Psoas muscle (tissue), 8 donors: Measurements from ENCODE around the gene HOXB4. TPM values are rescaled to one million over a fixed set of nuclear protein-coding genes. Genes with fewer than 3 reads are reported as not detected.
A peak's percentile ranks its signal among the peaks of the same experiment; 100 is the strongest.

Source experiments
- ATAC-seq, 4 donors: fragments of 200-7000 bp; cut with Tn5 transposase; one replicate each; pipeline ENCODE4 v1.9.1; 2020; ENCODE audit warnings: moderate library complexity in 3 of 4, mild to moderate bottlenecking in 2 of 4
- DNase-seq, 2 donors: peaks; one replicate each; pipeline ENCODE4 v3.0.0-alpha.2; 2020
- H3K27ac ChIP-seq: fragments of 200-600 bp; one replicate; pipeline ENCODE4 v1.8.0; 2022
- H3K27me3 ChIP-seq, 3 donors: fragments of 200-600 bp in 1 of 3; one replicate each; pipeline versions ENCODE4 v1.6.1 to v1.8.0; 2013 to 2022; ENCODE audit warnings: low read length in 2 of 3, mild to moderate bottlenecking in 2 of 3, moderate library complexity in 1 of 3; ENCODE audit not compliant: insufficient read depth in 3 of 3
- H3K36me3 ChIP-seq, 2 donors: fragments of 200-600 bp in 1 of 2; one replicate each; pipeline versions ENCODE4 v1.6.1 to v1.8.0; 2013 to 2022; ENCODE audit warnings: low read depth in 1 of 2, mild to moderate bottlenecking in 1 of 2, moderate library complexity in 1 of 2; ENCODE audit not compliant: insufficient read depth in 1 of 2
- H3K4me1 ChIP-seq: fragments of 200-600 bp; one replicate; pipeline ENCODE4 v1.8.0; 2022
- H3K4me3 ChIP-seq: fragments of 200-600 bp; one replicate; pipeline ENCODE4 v1.8.0; 2022; ENCODE audit warnings: mild to moderate bottlenecking
- H3K9me3 ChIP-seq: fragments of 200-600 bp; one replicate; pipeline ENCODE4 v1.8.0; 2022
- CTCF ChIP-seq: fragments of 200-600 bp; IDR thresholded peaks from one replicate; pipeline ENCODE4 v1.8.0; 2022; ENCODE audit warnings: antibody characterized with exemption
- WGBS, 3 donors: extraction: QIAGEN DNeasy Blood & Tissue Kit; methylation state at CpG; one replicate each; pipeline versions ENCODE4 v1.1.6 to v1.1.7; 2013; 5-methylcytosine and 5-hydroxymethylcytosine counted together
- intact Hi-C, 2 donors: fragments of 100-400 bp; cut with DNase I; formaldehyde crosslinking; loops; one replicate each; pipeline versions ENCODE4 v1.11.0 to v1.14.2; 2022
- polyA plus RNA-seq, 3 donors: library from polyadenylated mRNA; stranded (reverse); fragments of 200-250 nt; gene quantifications; one replicate each; pipeline ENCODE4 v1.2.3, GENCODE V29; 2013
- total RNA-seq, 4 donors: library from RNA; stranded (reverse); fragmentation: NEBNext Ultra II Directional in 2 of 4; extraction: Animal tissue kit (Norgen Biotek cat#: 25700) in 2 of 4; gene quantifications; one replicate each; pipeline versions ENCODE4 v1.2.1 to v1.2.4, GENCODE V29; 2021 to 2023
- donor health status: healthy with polysubstance abuse.
- donor health status: DM: no; HTN: no; CAD: no; lungs with moderate emphysema.
- donor health status: Bipolar disorder and iron deficiency.
- donor health status: healthy.
- donor health status: DM: yes; HTN: yes; CAD: no.
- donor health status: DM: no; HTN: no; CAD: no.
- donor health status: DM: no; HTN: no; CAD: no.
- donor health status: DM: yes; HTN: yes; CAD: no.

The HOXB4 gene
- total and polyA plus RNA-seq, 7 donors: 0.38 to 4.0 (median 0.89) TPM

GRCh38 chr17:48594538-48595277 lies 16.6 kb upstream of the HOXB4 start:
- Histone ChIP-seq H3K4me1 (peaks cover 10% of the 10 kb centered on the region), H3K27ac (no peak overlapping the region), H3K4me3 (no peak overlapping the region), H3K36me3 (no peaks in the 10 kb centered on the region), H3K9me3 (no peaks in the 10 kb centered on the region), H3K27me3 (peaks cover 0 to 92% (median 40%) of the 10 kb centered on the region in 3 donors)
- no peak for TF ChIP-seq CTCF
- no peak for DNase-seq
- WGBS, 3 donors: 66 to 76% (median 73%) methylated on average over 25 of the region's 25 CpGs
- intact Hi-C loops: loop anchor here in 1 of 2 donors (10.0 kb wide), 1 partner anchor 570 kb away; no protein-coding TSS in a partner anchor
- no peak for ATAC-seq

DNA sequence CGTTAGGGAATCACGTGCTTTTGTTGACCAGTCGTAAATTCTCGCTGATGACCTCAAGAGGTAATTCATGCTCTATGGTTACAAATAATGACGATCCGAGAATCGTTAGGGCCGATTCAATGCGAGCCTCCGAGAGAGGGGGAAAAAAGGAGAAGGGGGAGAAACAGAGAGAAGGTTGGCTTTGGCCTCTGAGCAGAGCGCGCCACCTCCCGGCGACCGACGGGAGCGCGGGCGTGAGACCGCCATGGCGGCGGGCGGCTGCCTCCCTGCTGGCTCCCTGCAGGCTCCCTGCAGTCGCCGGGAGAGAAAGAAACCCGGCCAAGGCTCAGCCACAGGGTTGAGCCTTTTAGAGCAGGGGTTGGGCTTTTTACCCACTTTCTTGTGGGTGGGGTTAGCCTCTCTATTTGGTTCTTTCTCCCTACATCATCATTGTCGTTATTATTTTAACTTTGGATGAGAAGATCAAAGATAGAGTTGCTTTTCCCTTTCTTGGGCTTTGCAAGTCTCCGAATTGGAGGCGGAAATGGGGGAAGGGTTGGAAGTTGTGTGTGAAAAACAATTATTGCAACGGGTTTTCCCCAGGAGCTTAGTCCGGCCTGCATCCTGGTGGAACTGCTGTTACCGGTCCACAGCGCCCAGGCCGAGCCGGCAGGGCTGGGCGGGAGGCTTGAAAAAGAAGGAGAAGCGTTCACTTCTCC lies 15.8 kb upstream of the HOXB4 start:
- intact Hi-C loops: loop anchor here in 1 of 2 donors (10.0 kb wide), 1 partner anchor 569 kb away; no protein-coding TSS in a partner anchor
- Histone ChIP-seq H3K27ac (no peak overlapping the region), H3K4me1 (peaks cover 10% of the 10 kb centered on the region), H3K4me3 (peak overlapping the region; percentile 50), H3K9me3 (no peaks in the 10 kb centered on the region), H3K36me3 (no peaks in the 10 kb centered on the region), H3K27me3 (peaks cover 0 to 91% (median 41%) of the 10 kb centered on the region in 3 donors)
- peak; percentile 83 to 85 for DNase-seq
- 16 to 19% (median 18%) methylated on average over 31 to 37 of the region's 37 CpGs for WGBS, 3 donors
- TF ChIP-seq CTCF: peak; percentile 90
- peak; percentile 68 to 76 (median 72) for ATAC-seq

- DNase-seq: no peak
- H3K36me3 ChIP-seq: no peaks in the 10 kb centered on the region
- WGBS, 3 donors: 11 to 16% (median 12%) methylated on average over 49 to 50 of the region's 50 CpGs
- intact Hi-C loops: loop anchor here in 1 of 2 donors (10.0 kb wide), 1 partner anchor 568 kb away; no protein-coding TSS in a partner anchor
- peaks cover 0 to 86% (median 39%) of the 10 kb centered on the region in 3 donors for H3K27me3 ChIP-seq
- peaks cover 6% of the 10 kb centered on the region for H3K4me1 ChIP-seq
- peak in 1 of 4 donors; percentile 19 for ATAC-seq
- no peaks in the 10 kb centered on the region for H3K9me3 ChIP-seq
- H3K27ac ChIP-seq: no peak within 1 kb of the TSS
- TF ChIP-seq CTCF: no peak
- H3K4me3 ChIP-seq: peak within 1 kb of the TSS; percentile 50
Measured at GRCh38 chr17:48593126-48593829, 15.1 kb upstream of the HOXB4 start, which contains the start of gene HOXB5. TSS of gene HOXB5 (minus strand) at chr17:48593779. CDS start at chr17:48593682, 97 bp downstream.

DNA sequence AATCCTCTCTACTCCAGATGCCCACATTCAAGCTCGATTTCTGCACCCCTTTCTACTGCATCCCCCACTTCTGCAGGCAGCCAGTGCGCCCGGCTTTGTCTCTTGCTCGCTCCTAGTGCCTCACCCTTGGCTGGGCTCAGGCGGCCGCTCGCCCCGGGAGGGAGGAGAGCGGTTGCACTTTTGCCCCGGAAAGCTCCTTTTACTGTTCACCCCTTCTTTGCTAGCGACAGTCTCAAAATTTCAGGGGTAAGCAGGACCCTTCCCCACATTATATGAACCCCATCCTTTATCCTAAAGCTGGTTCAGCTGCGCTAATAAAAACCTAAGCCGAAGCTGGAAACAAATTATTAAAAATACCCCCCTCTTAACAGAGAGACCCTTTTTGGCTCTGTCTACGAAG lies 14.4 kb upstream of the HOXB4 start:
- no peaks in the 10 kb centered on the region for H3K9me3 ChIP-seq
- H3K36me3 ChIP-seq: no peaks in the 10 kb centered on the region
- intact Hi-C loops: loop anchor here in 1 of 2 donors (10.0 kb wide), 1 partner anchor 568 kb away; no protein-coding TSS in a partner anchor
- DNase-seq (no peak), ATAC-seq (no peak)
- peaks cover 3% of the 10 kb centered on the region for H3K4me1 ChIP-seq
- WGBS, 3 donors: 36 to 51% (median 38%) methylated on average over 14 of the region's 14 CpGs
- peaks cover 0 to 84% (median 37%) of the 10 kb centered on the region in 3 donors for H3K27me3 ChIP-seq
- no peak overlapping the region for H3K27ac ChIP-seq
- H3K4me3 ChIP-seq: no peak overlapping the region
- no peak for TF ChIP-seq CTCF
